HepG2 (cell line): ENCODE results near the gene STEAP3. TPM values are rescaled to one million over a fixed set of nuclear protein-coding genes. Genes with fewer than 3 reads are reported as not detected.

Source experiments
- ATAC-seq: fragments of 200-7000 bp; cut with Tn5 transposase; 3 replicates; pipeline ENCODE4 v1.9.1; 2020; ENCODE audit warnings: mild to moderate bottlenecking, moderate library complexity
- BruUV-seq: library from RNA; stranded (reverse); fragments of 400-500 nt; replicated peaks from 2 replicates; lab custom pipeline; 2021; lab: Mats Ljungman, UMichigan
- CTCF ChIA-PET: fragments of 300-600 bp; formaldehyde crosslinking; extraction: SDS; loops from one replicate; lab custom pipeline; 2021; ENCODE audit warnings: low total read pairs, inconsistent platforms, low intra/inter-chr PET ratio; lab: Yijun Ruan, JAX
- POLR2A ChIA-PET: fragments of 350-600 bp; sonication (Branson Sonifier 250); formaldehyde crosslinking; loops from one replicate; lab custom pipeline; 2020; ENCODE audit warnings: antibody characterized with exemption, inconsistent platforms; lab: Yijun Ruan, JAX
- DNase-seq: peaks from one replicate; pipeline ENCODE4 v3.0.0-alpha.2; 2015; ENCODE audit warnings: low spot score
- FAIRE-seq: peaks from 3 replicates; lab custom pipeline; 2011; peaks lifted over from hg19 to GRCh38; lab: Jason Lieb, UNC
- H2AFZ ChIP-seq: one replicate; pipeline ENCODE4 v1.6.1; 2011; ENCODE audit warnings: low read length, inconsistent platforms
- H3K27ac ChIP-seq: fragments of 300-600 bp; 3 replicates; pipeline ENCODE4 v1.8.0; 2011; ENCODE audit warnings: mixed run types, mild to moderate bottlenecking, mixed read lengths, low read length, inconsistent platforms; ENCODE audit not compliant: insufficient read depth; ENCODE audit errors: extremely low read length
- H3K27me3 ChIP-seq, 2 experiments: fragments of 200-600 bp in 1 of 2; 2 replicates in 1 of 2; 3 replicates in 1 of 2; pipeline versions ENCODE4 v1.6.0 to v1.8.0; 2011; ENCODE audit warnings: low read length in 2 of 2, mild to moderate bottlenecking in 2 of 2, moderate library complexity in 2 of 2, inconsistent platforms in 1 of 2; ENCODE audit not compliant: insufficient read depth in 2 of 2, control insufficient read depth in 1 of 2
- H3K36me3 ChIP-seq, 2 experiments: fragments of 200-600 bp in 1 of 2; replicated peaks in 1 of 2; 2 replicates in 1 of 2; 3 replicates in 1 of 2; pipeline versions ENCODE4 v1.5.1 to v1.8.0; 2011; ENCODE audit warnings: low read length in 2 of 2, inconsistent platforms in 1 of 2; ENCODE audit not compliant: insufficient read depth in 2 of 2, control insufficient read depth in 1 of 2
- H3K4me1 ChIP-seq: 2 replicates; pipeline ENCODE4 v1.5.1; 2012; ENCODE audit warnings: low read length, inconsistent platforms; ENCODE audit not compliant: insufficient read depth
- H3K4me2 ChIP-seq: 2 replicates; pipeline ENCODE4 v1.6.0; 2011; ENCODE audit warnings: low read depth, low read length, inconsistent platforms
- H3K4me3 ChIP-seq, 3 experiments: fragments of 200-600 bp in 1 of 3; sonication (generic), shearing (Covaris generic) in 1 of 3; replicated peaks in 1 of 3; 2 replicates each; pipeline ENCODE4 v1.5.1; 2011 to 2016; ENCODE audit warnings: low read length in 3 of 3, inconsistent platforms in 2 of 3, low read depth in 2 of 3, mild to moderate bottlenecking in 2 of 3, control low read depth in 1 of 3, mixed read lengths in 1 of 3; ENCODE audit not compliant: insufficient read depth in 1 of 3
- H3K79me2 ChIP-seq: one replicate; pipeline ENCODE4 v1.6.1; 2011; ENCODE audit warnings: low read length, inconsistent platforms; ENCODE audit not compliant: insufficient read depth
- H3K9ac ChIP-seq: 2 replicates; pipeline ENCODE4 v1.6.0; 2011; ENCODE audit warnings: mild to moderate bottlenecking, low read depth, low read length, inconsistent platforms; ENCODE audit not compliant: insufficient read depth
- H3K9me3 ChIP-seq: 2 replicates; pipeline ENCODE4 v1.5.1; 2012; ENCODE audit warnings: mild to moderate bottlenecking, low read length
- H4K20me1 ChIP-seq: 2 replicates; pipeline ENCODE4 v1.6.0; 2011; ENCODE audit warnings: inconsistent platforms, mild to moderate bottlenecking, low read length, moderate library complexity; ENCODE audit not compliant: insufficient read depth
- BRD4 ChIP-seq: sonication (generic); formaldehyde crosslinking; IDR thresholded peaks from 2 replicates; pipeline ENCODE4 v1.4.0; 2020; ENCODE audit warnings: missing genetic modification reagents
- CBX2 ChIP-seq, 2 experiments: fragments of 200-600 bp in 1 of 2; sonication (generic); formaldehyde crosslinking in 1 of 2; IDR thresholded peaks; 2 replicates each; pipeline versions ENCODE4 v1.7.0 to v1.8.1; 2018 to 2022; ENCODE audit warnings: low read depth in 2 of 2, low read length in 1 of 2, mild to moderate bottlenecking in 1 of 2, missing genetic modification reagents in 1 of 2
- HNF4G ChIP-seq, 2 experiments: sonication (generic) in 1 of 2; formaldehyde crosslinking in 1 of 2; IDR thresholded peaks; 2 replicates each; pipeline versions ENCODE4 v1.4.0 to v1.6.1; 2011 to 2020; ENCODE audit warnings: borderline replicate concordance in 2 of 2, low read depth in 2 of 2, mild to moderate bottlenecking in 2 of 2, low read length in 1 of 2, missing genetic modification reagents in 1 of 2, moderate library complexity in 1 of 2
- HNRNPL ChIP-seq: fragments of 200-400 bp; formaldehyde crosslinking; IDR thresholded peaks from 2 replicates; pipeline ENCODE4 v1.6.1; 2017; ENCODE audit warnings: mild to moderate bottlenecking, low read depth, low read length
- MBD4 ChIP-seq: IDR thresholded peaks from 2 replicates; pipeline ENCODE4 v1.6.1; 2012; ENCODE audit warnings: low read length, inconsistent platforms, borderline replicate concordance
- SRF ChIP-seq: IDR thresholded peaks from 2 replicates; pipeline ENCODE4 v1.6.1; 2011; ENCODE audit warnings: mild to moderate bottlenecking, low read depth, low read length, moderate library complexity
- STAT5B ChIP-seq: sonication (generic); formaldehyde crosslinking; IDR thresholded peaks from 2 replicates; pipeline ENCODE4 v1.4.0; 2020; ENCODE audit warnings: missing genetic modification reagents
- WGBS: methylation state at CpG from one replicate; pipeline ENCODE4 v1.1.6; 2017; ENCODE audit warnings: low lambda C conversion rate; 5-methylcytosine and 5-hydroxymethylcytosine counted together
- in situ Hi-C: cut with HindIII; loops from 2 replicates; pipeline ENCODE4 v1.10.0; 2017; ENCODE audit warnings: low pct_unique_long_range_greater_than_20kb; ENCODE audit not compliant: extremely low pct_ligation_motif_present
- intact Hi-C: fragments of 100-400 bp; cut with micrococcal nuclease; formaldehyde crosslinking; loops from one replicate; pipeline ENCODE4 v1.10.0; 2022; ENCODE audit not compliant: unreplicated experiment
- polyA plus RNA-seq, 8 experiments: library from polyadenylated mRNA; depleted of rRNA in 3 of 8; stranded (reverse) in 7 of 8; unstranded in 1 of 8; fragments of >200 nt; fragmentation: Illumina TruSeq in 4 of 8; extraction: Trizol in 4 of 8; gene quantifications; 2 replicates each; pipeline versions ENCODE4 v1.2.1 to v1.2.3, GENCODE V29; 2011 to 2016; ENCODE audit warnings: low read depth in 4 of 8, missing spikeins in 1 of 8, mixed read lengths in 1 of 8; ENCODE audit not compliant: insufficient read depth in 1 of 8
- total RNA-seq, 5 experiments: library from RNA; depleted of rRNA; stranded (reverse); fragments of >200 nt; fragmentation: Illumina TruSeq; extraction: Trizol; gene quantifications; 2 replicates each; pipeline ENCODE4 v1.2.3, GENCODE V29; 2016; ENCODE audit warnings: low read depth in 1 of 5
- TF ChIP-seq, protein P1 (sequence below): sonication (generic); formaldehyde crosslinking; IDR thresholded peaks from 2 replicates; pipeline ENCODE4 v1.5.0; 2020; ENCODE audit warnings: mild to moderate bottlenecking, missing genetic modification reagents
- TF ChIP-seq, protein P2 (sequence below), 2 experiments: IDR thresholded peaks; 2 replicates each; pipeline ENCODE4 v1.6.1; 2011 to 2012; ENCODE audit warnings: low read length in 2 of 2, borderline replicate concordance in 1 of 2, low read depth in 1 of 2, mild to moderate bottlenecking in 1 of 2, moderate library complexity in 1 of 2

Gene STEAP3
- total and polyA plus RNA-seq, 2 of the 13 experiments (the other 11 are each of a cell fraction or from before 2014, with no cell fraction given) = 7.3 to 21.1 TPM

- BruUV-seq = no TSS peak
- CTCF ChIA-PET = no interaction called here
- POLR2A ChIA-PET = no interaction called here
- Histone ChIP-seq H3K9ac (no peak overlapping the region), H3K9me3 (no peaks in the 10 kb centered on the region), H3K4me1 (peaks cover 7% of the 10 kb centered on the region; the same call in 1 of the 2 replicates), H2AFZ (no peak overlapping the region), H3K4me3 (no peak overlapping the region), H3K36me3 (peaks cover 7 to 33% of the 10 kb centered on the region in 2 experiments), H3K27me3 (no peaks in the 10 kb centered on the region), H3K79me2 (no peaks in the 10 kb centered on the region), H3K4me2 (no peak overlapping the region), H4K20me1 (no peaks in the 10 kb centered on the region), H3K27ac (no peak overlapping the region)
- FAIRE-seq (no peak), DNase-seq (no peak), ATAC-seq (no peak)
- in situ Hi-C loops = no loop called here
- intact Hi-C loops = no loop called here
- TF ChIP-seq BRD4 (CRISPR knock-in tag) (no peak), MBD4 (no peak), HNRNPL (no peak), SRF (no peak), STAT5B (no peak)
- 82% methylated on average over 3 of the region's 3 CpGs for WGBS
These were observed 25.7 kb downstream of the STEAP3 start for GRCh38 chr2:119249311-119249710.

DNA sequence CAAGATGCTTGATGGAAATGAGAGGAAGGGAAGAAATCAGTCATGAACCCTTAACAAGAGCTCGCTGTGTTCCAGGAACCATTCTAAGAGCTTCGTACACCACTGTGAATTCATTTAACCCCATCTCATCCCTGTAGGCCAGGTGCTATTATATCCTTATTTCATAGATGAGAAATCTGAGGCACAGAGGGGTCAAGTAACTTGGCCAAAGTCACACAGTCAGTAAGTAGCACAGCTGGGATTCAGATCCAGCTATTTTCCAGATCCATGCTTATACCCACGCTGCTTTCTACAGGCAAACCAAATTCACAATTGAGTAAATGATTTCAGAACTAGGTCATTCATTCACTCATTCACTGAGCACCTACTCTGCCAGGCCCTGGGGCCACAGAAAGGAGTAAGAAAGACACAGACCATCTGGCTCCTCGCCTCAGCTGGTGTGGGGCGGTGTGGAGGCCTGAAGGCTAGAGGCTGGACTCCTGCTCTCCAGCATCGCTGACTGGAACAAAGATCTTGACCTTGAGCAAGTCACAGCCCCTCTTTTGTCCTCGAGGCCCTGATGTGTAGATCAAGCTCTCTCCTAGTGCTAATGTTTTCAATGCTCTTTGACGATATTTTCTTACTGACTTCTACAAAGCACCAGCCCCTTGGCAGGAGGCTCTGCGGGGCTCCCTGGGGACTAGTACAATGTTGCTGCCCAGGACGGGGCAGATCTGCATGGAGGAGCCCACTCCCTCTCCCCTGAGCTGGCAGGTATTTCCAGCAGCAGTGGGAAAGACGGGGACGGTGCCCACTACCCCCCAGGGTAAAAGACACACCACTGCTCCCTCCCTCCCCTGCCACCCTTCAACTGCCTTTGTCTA lies 26.5 kb downstream of the STEAP3 start:
- Histone ChIP-seq H3K27me3 (no peaks in the 10 kb centered on the region), H3K36me3 (peaks cover 7 to 40% of the 10 kb centered on the region in 2 experiments), H3K9me3 (no peaks in the 10 kb centered on the region), H3K79me2 (no peaks in the 10 kb centered on the region), H4K20me1 (no peaks in the 10 kb centered on the region), H3K27ac (no peak overlapping the region), H3K9ac (no peak overlapping the region), H2AFZ (no peak overlapping the region), H3K4me3 (no peak overlapping the region), H3K4me2 (no peak overlapping the region), H3K4me1 (peaks cover 7% of the 10 kb centered on the region; the same call in 1 of the 2 replicates)
- TF ChIP-seq, protein P1, sequence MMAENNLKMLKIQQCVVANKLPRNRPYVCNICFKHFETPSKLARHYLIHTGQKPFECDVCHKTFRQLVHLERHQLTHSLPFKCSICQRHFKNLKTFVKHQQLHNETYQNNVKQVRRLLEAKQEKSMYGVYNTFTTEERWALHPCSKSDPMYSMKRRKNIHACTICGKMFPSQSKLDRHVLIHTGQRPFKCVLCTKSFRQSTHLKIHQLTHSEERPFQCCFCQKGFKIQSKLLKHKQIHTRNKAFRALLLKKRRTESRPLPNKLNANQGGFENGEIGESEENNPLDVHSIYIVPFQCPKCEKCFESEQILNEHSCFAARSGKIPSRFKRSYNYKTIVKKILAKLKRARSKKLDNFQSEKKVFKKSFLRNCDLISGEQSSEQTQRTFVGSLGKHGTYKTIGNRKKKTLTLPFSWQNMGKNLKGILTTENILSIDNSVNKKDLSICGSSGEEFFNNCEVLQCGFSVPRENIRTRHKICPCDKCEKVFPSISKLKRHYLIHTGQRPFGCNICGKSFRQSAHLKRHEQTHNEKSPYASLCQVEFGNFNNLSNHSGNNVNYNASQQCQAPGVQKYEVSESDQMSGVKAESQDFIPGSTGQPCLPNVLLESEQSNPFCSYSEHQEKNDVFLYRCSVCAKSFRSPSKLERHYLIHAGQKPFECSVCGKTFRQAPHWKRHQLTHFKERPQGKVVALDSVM = peak; percentile 23; the same call in 1 of the 2 replicates
- TF ChIP-seq, protein P2, sequence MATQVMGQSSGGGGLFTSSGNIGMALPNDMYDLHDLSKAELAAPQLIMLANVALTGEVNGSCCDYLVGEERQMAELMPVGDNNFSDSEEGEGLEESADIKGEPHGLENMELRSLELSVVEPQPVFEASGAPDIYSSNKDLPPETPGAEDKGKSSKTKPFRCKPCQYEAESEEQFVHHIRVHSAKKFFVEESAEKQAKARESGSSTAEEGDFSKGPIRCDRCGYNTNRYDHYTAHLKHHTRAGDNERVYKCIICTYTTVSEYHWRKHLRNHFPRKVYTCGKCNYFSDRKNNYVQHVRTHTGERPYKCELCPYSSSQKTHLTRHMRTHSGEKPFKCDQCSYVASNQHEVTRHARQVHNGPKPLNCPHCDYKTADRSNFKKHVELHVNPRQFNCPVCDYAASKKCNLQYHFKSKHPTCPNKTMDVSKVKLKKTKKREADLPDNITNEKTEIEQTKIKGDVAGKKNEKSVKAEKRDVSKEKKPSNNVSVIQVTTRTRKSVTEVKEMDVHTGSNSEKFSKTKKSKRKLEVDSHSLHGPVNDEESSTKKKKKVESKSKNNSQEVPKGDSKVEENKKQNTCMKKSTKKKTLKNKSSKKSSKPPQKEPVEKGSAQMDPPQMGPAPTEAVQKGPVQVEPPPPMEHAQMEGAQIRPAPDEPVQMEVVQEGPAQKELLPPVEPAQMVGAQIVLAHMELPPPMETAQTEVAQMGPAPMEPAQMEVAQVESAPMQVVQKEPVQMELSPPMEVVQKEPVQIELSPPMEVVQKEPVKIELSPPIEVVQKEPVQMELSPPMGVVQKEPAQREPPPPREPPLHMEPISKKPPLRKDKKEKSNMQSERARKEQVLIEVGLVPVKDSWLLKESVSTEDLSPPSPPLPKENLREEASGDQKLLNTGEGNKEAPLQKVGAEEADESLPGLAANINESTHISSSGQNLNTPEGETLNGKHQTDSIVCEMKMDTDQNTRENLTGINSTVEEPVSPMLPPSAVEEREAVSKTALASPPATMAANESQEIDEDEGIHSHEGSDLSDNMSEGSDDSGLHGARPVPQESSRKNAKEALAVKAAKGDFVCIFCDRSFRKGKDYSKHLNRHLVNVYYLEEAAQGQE (IDR thresholded peaks at IDR 0.05; ENCODE audit: borderline replicate concordance in 1 of 2, low read depth in 1 of 2, low read length in 2 of 2) = no peak
- TF ChIP-seq HNF4G (IDR thresholded peaks at IDR 0.05; ENCODE audit: borderline replicate concordance, low read depth, low read length) = no peak
- TF ChIP-seq HNF4G (CRISPR knock-in tag; IDR thresholded peaks at IDR 0.05; ENCODE audit: borderline replicate concordance, low read depth) = no peak
- no peak for TF ChIP-seq CBX2 (IDR thresholded peaks at IDR 0.05; ENCODE audit: low read depth, low read length)
- no peak for TF ChIP-seq CBX2 (CRISPR knock-in tag; IDR thresholded peaks at IDR 0.05; ENCODE audit: low read depth)
- CTCF ChIA-PET = no interaction called here
- in situ Hi-C loops = no loop called here
- ATAC-seq (no peak), FAIRE-seq (no peak), DNase-seq (no peak)
- intact Hi-C loops = no loop called here
- BruUV-seq = no TSS peak
- POLR2A ChIA-PET = no interaction called here
- 90% methylated on average over 12 of the region's 12 CpGs for WGBS
